Endothelial cell of umbilical vein (primary cell): ENCODE data around the gene LCLAT1. TPM values are rescaled to one million over a fixed set of nuclear protein-coding genes. Genes with fewer than 3 reads are reported as not detected.

ENCODE experiments used
- BruUV-seq: library from RNA; stranded (reverse); fragments of 400-500 nt; replicated peaks from 2 replicates; lab custom pipeline; 2021; lab: Mats Ljungman, UMichigan
- CTCF ChIA-PET: fragments of 300-600, 350-600 bp; sonication (Branson Sonifier 250); formaldehyde crosslinking; loops from one replicate; lab custom pipeline; 2021; ENCODE audit warnings: antibody characterized with exemption, inconsistent platforms; lab: Charles Lee
- POLR2A ChIA-PET: fragments of 300-600, 350-600 bp; sonication (Branson Sonifier 250); formaldehyde crosslinking; loops from one replicate; lab custom pipeline; 2021; ENCODE audit warnings: antibody characterized with exemption, inconsistent platforms; lab: Charles Lee
- DNase-seq: peaks from one replicate; pipeline ENCODE4 v3.0.0-alpha.2; 2011; ENCODE audit warnings: low read depth, low spot score
- FAIRE-seq: peaks from 2 replicates; lab custom pipeline; 2011; peaks lifted over from hg19 to GRCh38; lab: Jason Lieb, UNC
- H2AFZ ChIP-seq: 2 replicates; pipeline ENCODE4 v1.6.0; 2012; ENCODE audit warnings: low read depth, low read length, control low read depth, inconsistent platforms
- H3K27ac ChIP-seq: 2 replicates; pipeline ENCODE4 v1.5.1; 2011; ENCODE audit warnings: low read depth, mild to moderate bottlenecking, control low read depth, low read length, moderate library complexity; ENCODE audit not compliant: insufficient read depth
- H3K27me3 ChIP-seq, 2 experiments: 2 replicates each; pipeline versions ENCODE4 v1.6.0 to v1.6.1; 2011; ENCODE audit warnings: low read length in 2 of 2, mixed read lengths in 1 of 2; ENCODE audit not compliant: control insufficient read depth in 2 of 2, insufficient read depth in 2 of 2
- H3K36me3 ChIP-seq, 2 experiments: 2 replicates in 1 of 2; 3 replicates in 1 of 2; pipeline ENCODE4 v1.5.1; 2011; ENCODE audit warnings: low read length in 2 of 2, mild to moderate bottlenecking in 1 of 2, moderate library complexity in 1 of 2; ENCODE audit not compliant: control insufficient read depth in 2 of 2, insufficient read depth in 2 of 2; ENCODE audit errors: extremely low read depth in 1 of 2
- H3K4me1 ChIP-seq: 3 replicates; pipeline ENCODE4 v1.5.1; 2011; ENCODE audit warnings: mild to moderate bottlenecking, low read length; ENCODE audit not compliant: control insufficient read depth, insufficient read depth; ENCODE audit errors: extremely low read depth
- H3K4me2 ChIP-seq: 2 replicates; pipeline ENCODE4 v1.6.1; 2011; ENCODE audit warnings: low read length, control low read depth, mixed read lengths; ENCODE audit not compliant: insufficient read depth
- H3K4me3 ChIP-seq, 3 experiments: fragments of 200-600 bp in 1 of 3; sonication (generic), shearing (Covaris generic) in 1 of 3; replicated peaks in 1 of 3; 2 replicates each; pipeline ENCODE4 v1.5.1; 2011 to 2016; ENCODE audit warnings: control low read depth in 3 of 3, low read length in 3 of 3, mild to moderate bottlenecking in 2 of 3, inconsistent platforms in 1 of 3, low read depth in 1 of 3, moderate library complexity in 1 of 3; ENCODE audit not compliant: insufficient read depth in 1 of 3
- H3K79me2 ChIP-seq: 2 replicates; pipeline ENCODE4 v1.6.0; 2012; ENCODE audit warnings: low read length, inconsistent platforms; ENCODE audit not compliant: control insufficient read depth, insufficient read depth
- H3K9ac ChIP-seq: replicated peaks from 2 replicates; pipeline ENCODE3; 2011; ENCODE audit warnings: low read length, control low read depth; ENCODE audit not compliant: insufficient read depth; ENCODE audit errors: extremely low read depth
- H3K9me1 ChIP-seq: replicated peaks from 3 replicates; pipeline ENCODE4 v1.6.0; 2011; ENCODE audit warnings: mild to moderate bottlenecking, low read length; ENCODE audit not compliant: control insufficient read depth, insufficient read depth; ENCODE audit errors: extremely low read depth
- H3K9me3 ChIP-seq: replicated peaks from 2 replicates; pipeline ENCODE4 v1.5.1; 2012; ENCODE audit warnings: low read length, inconsistent platforms; ENCODE audit not compliant: control insufficient read depth, insufficient read depth
- H4K20me1 ChIP-seq: replicated peaks from 2 replicates; pipeline ENCODE3; 2011; ENCODE audit warnings: mild to moderate bottlenecking, low read length; ENCODE audit not compliant: control insufficient read depth, insufficient read depth; ENCODE audit errors: extremely low read depth
- CTCF ChIP-seq, 2 donors: IDR thresholded peaks; 1 replicate in 1 of 2; 2 replicates in 1 of 2; pipeline ENCODE4 v1.5.1; 2011; ENCODE audit warnings: low read length in 2 of 2, mild to moderate bottlenecking in 2 of 2, moderate library complexity in 2 of 2, control low read depth in 1 of 2, inconsistent platforms in 1 of 2, low read depth in 1 of 2; ENCODE audit not compliant: insufficient read depth in 1 of 2; ENCODE audit errors: extremely low read depth in 1 of 2
- EZH2 ChIP-seq: IDR thresholded peaks from 2 replicates; pipeline ENCODE4 v1.6.1; 2012; ENCODE audit warnings: borderline replicate concordance, low read depth, mild to moderate bottlenecking, moderate library complexity, low read length, inconsistent platforms; ENCODE audit not compliant: severe bottlenecking
- FOS ChIP-seq: IDR thresholded peaks from 2 replicates; pipeline ENCODE4 v1.6.1; 2011; ENCODE audit warnings: mild to moderate bottlenecking, low read length, moderate library complexity, borderline replicate concordance; ENCODE audit not compliant: insufficient read depth
- GATA2 ChIP-seq: IDR thresholded peaks from 2 replicates; pipeline ENCODE4 v1.7.0; 2011; ENCODE audit warnings: low read depth, mild to moderate bottlenecking, moderate library complexity, mixed read lengths, low read length; ENCODE audit not compliant: insufficient read length, insufficient read depth
- JUN ChIP-seq: IDR thresholded peaks from 2 replicates; pipeline ENCODE4 v1.6.1; 2011; ENCODE audit warnings: borderline replicate concordance, low read depth; ENCODE audit not compliant: insufficient read length, insufficient read depth
- MAX ChIP-seq: IDR thresholded peaks from 2 replicates; pipeline ENCODE4 v1.6.1; 2011; ENCODE audit not compliant: insufficient read depth, insufficient read length
- MYC ChIP-seq: IDR thresholded peaks from one replicate; pipeline ENCODE4 v1.6.1; 2011; ENCODE audit warnings: mild to moderate bottlenecking, low read depth, low read length
- POLR2A ChIP-seq: IDR thresholded peaks from 2 replicates; pipeline ENCODE4 v1.6.1; 2012; ENCODE audit warnings: low read depth, mild to moderate bottlenecking, control low read depth, low read length
- POLR2AphosphoS5 ChIP-seq: IDR thresholded peaks from 2 replicates; pipeline ENCODE4 v1.6.1; 2012; ENCODE audit warnings: low read depth, mild to moderate bottlenecking, control low read depth, low read length, moderate library complexity; ENCODE audit not compliant: insufficient read depth
- dilution Hi-C: fragments of 300-500 bp; cut with MboI; formaldehyde crosslinking; loops from one replicate; pipeline ENCODE4 v1.15.0; 2019; ENCODE audit warnings: low sequenced_read_pairs; ENCODE audit not compliant: extremely low pct_ligation_motif_present
- intact Hi-C: fragments of 100-400 bp; cut with micrococcal nuclease; formaldehyde crosslinking; loops from one replicate; pipeline ENCODE4 v1.10.0; 2022
- polyA plus RNA-seq, 4 experiments: library from polyadenylated mRNA; depleted of rRNA in 3 of 4; stranded (reverse) in 3 of 4; unstranded in 1 of 4; fragments of >200 nt; gene quantifications; 2 replicates each; pipeline versions ENCODE4 v1.2.1 to v1.2.3, GENCODE V29; 2011 to 2012; ENCODE audit warnings: missing spikeins in 1 of 4
- total RNA-seq: library from RNA; stranded (reverse); gene quantifications from 2 replicates; pipeline ENCODE4 v1.2.3, GENCODE V29; 2021

The LCLAT1 gene
- total and polyA plus RNA-seq, 2 donors (not counting 3 experiments of a cell fraction or from before 2014, with no cell fraction given): 6.1 to 20.8 TPM

DNA sequence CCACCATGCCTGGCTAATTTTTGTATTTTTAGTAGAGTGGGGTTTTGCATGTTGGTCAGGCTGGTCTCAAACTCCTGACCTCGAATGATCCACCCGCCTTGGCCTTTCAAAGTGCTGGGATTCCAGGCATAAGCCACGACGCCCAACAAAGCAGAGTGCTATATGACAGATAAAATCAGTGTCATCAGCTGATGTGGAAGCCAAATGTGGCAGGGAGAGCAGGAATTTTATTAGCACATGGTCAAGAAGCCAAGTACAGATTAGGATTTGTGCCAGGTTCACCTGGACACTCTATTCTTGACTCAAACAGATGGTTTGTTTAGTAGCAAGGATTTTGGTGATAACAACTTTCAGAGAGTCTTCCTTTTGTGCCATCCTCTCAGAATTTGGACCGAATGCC is 62.7 kb downstream of the LCLAT1 start:
- ChIA-PET CTCF (no interaction called here), POLR2A (no interaction called here)
- dilution Hi-C loops (no loop called here), intact Hi-C loops (no loop called here)
- DNase-seq (no peak), FAIRE-seq (no peak)
- no peaks in the 10 kb centered on the region for H4K20me1 ChIP-seq
- no peak overlapping the region for H3K27ac ChIP-seq
- no peaks in the 10 kb centered on the region for H3K36me3 ChIP-seq
- no peak overlapping the region for H2AFZ ChIP-seq
- H3K4me1 ChIP-seq: no peaks in the 10 kb centered on the region
- no TSS peak for BruUV-seq
- peaks cover 2% of the 10 kb centered on the region for H3K79me2 ChIP-seq
- H3K4me2 ChIP-seq: no peak overlapping the region
- H3K9me3 ChIP-seq: no peaks in the 10 kb centered on the region
- H3K9me1 ChIP-seq: no peaks in the 10 kb centered on the region
- H3K9ac ChIP-seq: no peak overlapping the region
- no peak overlapping the region for H3K4me3 ChIP-seq
- TF ChIP-seq EZH2 (no peak), POLR2A (no peak), GATA2 (no peak), JUN (no peak), FOS (no peak), POLR2AphosphoS5 (no peak), MYC (no peak), MAX (no peak), CTCF (IDR thresholded peaks at IDR 0.05; ENCODE audit: extremely low read depth in 1 of 2, insufficient read depth in 1 of 2, low read depth in 1 of 2, low read length in 2 of 2) (no peak)
- H3K27me3 ChIP-seq: no peaks in the 10 kb centered on the region
